Measurements from ENCODE around the gene OR14I1. TPM values are rescaled to one million over a fixed set of nuclear protein-coding genes. Genes with fewer than 3 reads are reported as not detected.

Gene OR14I1
- total RNA-seq, 1 donor from 2014 or later = not detected

DNA sequence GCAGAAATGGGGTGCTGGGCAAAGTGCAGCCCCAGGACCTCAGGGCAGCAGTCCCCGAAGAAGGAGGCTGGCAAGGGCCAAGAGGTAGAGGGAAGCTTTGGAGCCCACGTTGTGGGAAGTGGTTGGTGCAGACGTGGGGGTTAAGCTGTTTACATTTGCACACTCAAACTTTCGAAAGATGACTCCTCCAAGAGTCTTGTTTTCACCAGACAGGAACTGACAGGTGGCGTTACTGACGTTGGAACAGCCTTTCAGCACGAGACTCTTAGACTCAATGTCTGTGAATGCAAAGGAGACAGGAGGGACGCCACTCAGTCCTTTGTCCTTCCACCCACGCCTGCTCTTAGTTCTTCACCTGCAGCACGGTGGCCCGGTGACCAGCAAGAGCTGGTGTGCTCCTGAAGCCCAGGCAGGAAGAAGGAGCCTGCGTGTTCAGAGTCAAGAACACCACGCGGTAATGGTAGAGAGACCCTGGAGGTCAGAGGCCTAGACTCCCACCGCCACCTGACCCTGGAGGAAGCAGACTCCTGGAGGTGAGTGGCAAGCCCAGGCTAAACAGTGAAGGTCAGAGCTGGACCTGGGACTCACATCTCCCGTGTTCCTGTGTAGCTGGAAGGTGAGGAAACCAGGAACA, 37.1 kb upstream of the OR14I1 start:
- H3K27me3 ChIP-seq (ENCODE audit: control insufficient read depth, insufficient read depth, low read length) = no peaks in the 10 kb centered on the region
- no peaks in the 10 kb centered on the region for H3K36me3 ChIP-seq (ENCODE audit: control insufficient read depth, insufficient read depth, low read length)
- H3K4me3 ChIP-seq (ENCODE audit: low read depth, low read length) = no peak overlapping the region
- FAIRE-seq (no peak), DNase-seq (ENCODE audit: low read depth) (no peak)
- no peak for TF ChIP-seq CTCF (IDR thresholded peaks at IDR 0.05; ENCODE audit: insufficient read depth, low read length, severe bottlenecking)

GRCh38 chr1:248737457-248737856, 34.9 kb upstream of the OR14I1 start:
- no peak overlapping the region for H3K4me3 ChIP-seq (ENCODE audit: low read depth, low read length)
- H3K36me3 ChIP-seq (ENCODE audit: control insufficient read depth, insufficient read depth, low read length) = no peaks in the 10 kb centered on the region
- no peak for DNase-seq (ENCODE audit: low read depth)
- TF ChIP-seq CTCF (IDR thresholded peaks at IDR 0.05; ENCODE audit: insufficient read depth, low read length, severe bottlenecking) = no peak
- FAIRE-seq = no peak
- no peaks in the 10 kb centered on the region for H3K27me3 ChIP-seq (ENCODE audit: control insufficient read depth, insufficient read depth, low read length)

GRCh38 chr1:248736977-248737376, 34.4 kb upstream of the OR14I1 start:
- DNase-seq (ENCODE audit: low read depth) (no peak), FAIRE-seq (no peak)
- Histone ChIP-seq H3K36me3 (ENCODE audit: control insufficient read depth, insufficient read depth, low read length) (no peaks in the 10 kb centered on the region), H3K27me3 (ENCODE audit: control insufficient read depth, insufficient read depth, low read length) (no peaks in the 10 kb centered on the region), H3K4me3 (ENCODE audit: low read depth, low read length) (no peak overlapping the region)
- no peak for TF ChIP-seq CTCF (IDR thresholded peaks at IDR 0.05; ENCODE audit: insufficient read depth, low read length, severe bottlenecking)

DNA sequence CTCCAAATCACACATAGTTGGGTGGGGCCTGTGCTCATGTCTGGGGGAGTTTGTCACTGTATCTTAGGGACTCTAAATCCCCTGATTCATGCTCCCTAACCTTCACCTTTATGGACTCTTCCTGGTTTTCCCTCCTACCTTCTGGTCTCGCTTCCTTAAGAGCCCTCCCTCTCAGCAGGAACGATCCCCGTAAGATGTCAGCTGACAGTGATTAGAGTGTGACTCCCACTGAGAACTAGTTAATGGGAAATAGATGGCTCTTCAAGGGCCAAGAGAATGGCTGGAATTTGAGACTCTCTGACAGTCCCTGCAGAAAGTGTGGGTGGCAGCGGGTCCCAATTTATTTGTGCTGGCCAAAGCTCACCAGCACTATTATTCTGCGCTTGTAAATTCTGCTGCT, 31.0 kb upstream of the OR14I1 start:
- TF ChIP-seq CTCF (IDR thresholded peaks at IDR 0.05; ENCODE audit: insufficient read depth, low read length, severe bottlenecking) = no peak
- DNase-seq (ENCODE audit: low read depth) = no peak
- no peaks in the 10 kb centered on the region for H3K27me3 ChIP-seq (ENCODE audit: control insufficient read depth, insufficient read depth, low read length)

DNA sequence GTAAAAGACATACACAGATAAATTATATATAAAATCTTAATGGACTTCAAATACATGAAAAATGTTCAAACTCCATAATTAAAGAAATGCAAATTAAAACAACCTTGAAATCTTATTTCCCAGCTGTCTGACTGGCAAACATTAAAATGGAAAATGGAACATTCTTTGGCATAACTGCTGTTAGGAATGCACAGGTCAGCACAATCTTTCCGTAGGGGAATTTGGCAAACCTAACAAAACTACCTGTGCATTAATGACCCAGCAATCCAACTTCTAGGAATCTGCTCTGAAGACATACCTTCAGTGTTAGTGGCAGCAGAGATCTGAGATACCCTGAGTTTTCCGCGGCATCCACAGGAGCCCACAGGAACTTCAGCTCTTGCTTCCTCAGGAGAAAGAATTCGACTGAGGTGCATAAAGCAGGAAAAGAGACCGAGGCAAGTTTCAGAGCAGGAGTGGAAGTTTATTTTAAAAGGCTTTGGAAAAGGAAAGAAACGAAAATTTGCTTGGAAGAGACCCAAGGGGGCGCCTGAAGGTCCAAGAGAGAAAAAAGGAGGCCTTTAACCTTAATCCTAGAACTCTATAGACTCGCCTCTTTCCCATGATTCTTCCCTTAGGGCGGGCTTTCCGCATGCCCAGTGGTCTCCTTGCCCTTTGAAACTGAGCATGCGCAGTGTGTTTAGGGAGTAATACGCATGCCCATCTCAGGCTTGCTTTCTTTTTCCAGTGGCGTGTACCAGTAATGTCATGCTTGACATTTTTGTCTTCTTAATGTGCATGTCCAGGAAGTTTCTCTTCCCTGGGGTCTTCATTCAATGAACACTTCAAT, 28.2 kb upstream of the OR14I1 start:
- Histone ChIP-seq H3K27me3 (ENCODE audit: control insufficient read depth, insufficient read depth, low read length) (no peaks in the 10 kb centered on the region), H3K4me3 (ENCODE audit: low read depth, low read length) (no peak overlapping the region), H3K36me3 (ENCODE audit: control insufficient read depth, insufficient read depth, low read length) (no peaks in the 10 kb centered on the region)
- no peak for TF ChIP-seq CTCF (IDR thresholded peaks at IDR 0.05; ENCODE audit: insufficient read depth, low read length, severe bottlenecking)
- FAIRE-seq = no peak
- no peak for DNase-seq (ENCODE audit: low read depth)

More for the DNA sequence above, 31.0 kb upstream of the OR14I1 start:
- FAIRE-seq = no peak
- Histone ChIP-seq H3K4me3 (ENCODE audit: low read depth, low read length) (no peak overlapping the region), H3K36me3 (ENCODE audit: control insufficient read depth, insufficient read depth, low read length) (no peaks in the 10 kb centered on the region)

Measured in bronchial epithelial cell (primary cell).